Measurements from ENCODE around the gene USP8.

DNA sequence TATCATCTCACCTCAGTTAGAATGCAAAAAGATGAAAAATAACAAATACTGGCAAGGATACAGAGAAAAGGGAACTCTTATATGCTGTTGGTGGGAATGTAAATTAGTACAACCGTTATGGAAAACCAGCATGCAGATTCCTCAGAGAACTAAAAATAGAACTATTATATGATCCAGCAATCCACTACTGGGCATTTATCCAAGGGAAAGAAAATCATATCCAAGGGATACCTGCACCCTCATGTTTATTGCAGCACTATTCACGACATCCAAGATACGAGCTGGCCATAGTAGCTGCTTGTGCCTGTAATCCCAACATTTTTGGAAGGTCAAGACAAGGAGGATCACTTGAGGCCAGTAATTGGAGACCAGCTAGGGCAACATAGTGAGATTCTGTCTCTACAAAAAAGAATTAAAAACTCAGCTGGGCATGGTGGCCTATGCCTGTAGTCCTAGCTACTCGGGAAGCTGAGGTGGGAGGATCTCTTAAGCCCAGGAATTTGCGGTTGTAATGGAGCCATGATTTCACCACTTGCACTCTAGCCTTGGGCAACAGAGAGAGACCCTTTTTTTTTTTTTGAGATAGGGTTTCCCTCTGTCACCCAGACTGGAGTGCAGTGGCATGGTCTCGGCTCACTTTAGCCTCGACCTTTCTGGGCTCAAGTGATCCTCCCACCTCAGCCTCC, 95.7 kb downstream of the USP8 start:
- TF ChIP-seq, protein P1, sequence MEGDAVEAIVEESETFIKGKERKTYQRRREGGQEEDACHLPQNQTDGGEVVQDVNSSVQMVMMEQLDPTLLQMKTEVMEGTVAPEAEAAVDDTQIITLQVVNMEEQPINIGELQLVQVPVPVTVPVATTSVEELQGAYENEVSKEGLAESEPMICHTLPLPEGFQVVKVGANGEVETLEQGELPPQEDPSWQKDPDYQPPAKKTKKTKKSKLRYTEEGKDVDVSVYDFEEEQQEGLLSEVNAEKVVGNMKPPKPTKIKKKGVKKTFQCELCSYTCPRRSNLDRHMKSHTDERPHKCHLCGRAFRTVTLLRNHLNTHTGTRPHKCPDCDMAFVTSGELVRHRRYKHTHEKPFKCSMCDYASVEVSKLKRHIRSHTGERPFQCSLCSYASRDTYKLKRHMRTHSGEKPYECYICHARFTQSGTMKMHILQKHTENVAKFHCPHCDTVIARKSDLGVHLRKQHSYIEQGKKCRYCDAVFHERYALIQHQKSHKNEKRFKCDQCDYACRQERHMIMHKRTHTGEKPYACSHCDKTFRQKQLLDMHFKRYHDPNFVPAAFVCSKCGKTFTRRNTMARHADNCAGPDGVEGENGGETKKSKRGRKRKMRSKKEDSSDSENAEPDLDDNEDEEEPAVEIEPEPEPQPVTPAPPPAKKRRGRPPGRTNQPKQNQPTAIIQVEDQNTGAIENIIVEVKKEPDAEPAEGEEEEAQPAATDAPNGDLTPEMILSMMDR (conservative IDR thresholded peaks at IDR 0.05) = no peak
- no peak for TF ChIP-seq ZFX (IDR thresholded peaks at IDR 0.05)
